Uterus (tissue), 4 donors: ENCODE data around the gene ARMH3. TPM values are rescaled to one million over a fixed set of nuclear protein-coding genes. Genes with fewer than 3 reads are reported as not detected.

ENCODE experiments used
- DNase-seq, 2 donors: peaks; one replicate each; pipeline ENCODE4 v3.0.0-alpha.2; 2019 to 2020
- H3K27ac ChIP-seq, 2 donors: fragments of 200-600 bp; sonication (generic); 1 replicate in 1 of 2; 2 replicates in 1 of 2; pipeline ENCODE4 v1.5.1; 2016 to 2018
- H3K27me3 ChIP-seq, 2 donors: fragments of 200-600 bp; sonication (generic); one replicate each; pipeline ENCODE4 v1.5.1; 2018 to 2019; ENCODE audit warnings: control low read depth in 1 of 2
- H3K36me3 ChIP-seq, 2 donors: fragments of 200-600 bp; sonication (generic); one replicate each; pipeline ENCODE4 v1.5.1; 2019; ENCODE audit warnings: control low read depth in 1 of 2
- H3K4me1 ChIP-seq, 2 donors: fragments of 200-600 bp; sonication (generic); one replicate each; pipeline ENCODE4 v1.5.1; 2018 to 2019; ENCODE audit warnings: control low read depth in 1 of 2
- H3K4me3 ChIP-seq, 2 donors: fragments of 200-600 bp; sonication (generic); 1 replicate in 1 of 2; 2 replicates in 1 of 2; pipeline ENCODE4 v1.5.1; 2018 to 2019; ENCODE audit warnings: mild to moderate bottlenecking in 1 of 2
- H3K9me3 ChIP-seq, 2 donors: fragments of 200-600 bp; sonication (generic); one replicate each; pipeline ENCODE4 v1.5.1; 2019; ENCODE audit warnings: control low read depth in 1 of 2
- POLR2A ChIP-seq, 2 donors: fragments of 450-650 bp; IDR thresholded peaks; one replicate each; pipeline ENCODE4 v1.6.1; 2016; ENCODE audit warnings: antibody characterized with exemption in 2 of 2, mild to moderate bottlenecking in 1 of 2, moderate library complexity in 1 of 2
- intact Hi-C: fragments of 100-400 bp; cut with DNase I; formaldehyde crosslinking; loops from one replicate; pipeline ENCODE4 v1.15.1; 2023; ENCODE audit warnings: low total_unique reads
- total RNA-seq, 4 donors: library from RNA; depleted of rRNA in 3 of 4; stranded (reverse); fragments of >200 nt in 3 of 4; gene quantifications; one replicate each; pipeline versions ENCODE4 v1.1.0 to v1.2.4, GENCODE V29; 2014 to 2023
- TF ChIP-seq, protein P1 (sequence below), 4 experiments: fragments of 200-600 bp in 2 of 4; fragments of 450-650 bp in 2 of 4; sonication (generic) in 2 of 4; IDR thresholded peaks; one replicate each; pipeline ENCODE4 v1.5.1; 2016 to 2019; ENCODE audit warnings: antibody characterized with exemption in 4 of 4, mild to moderate bottlenecking in 2 of 4, moderate library complexity in 1 of 4
- donor health status: DM: yes; HTN: yes; CAD: no.

ARMH3 gene
- total RNA-seq, 4 donors from 2014 or later: 10.6 to 29.8 (median 20.9) TPM

GRCh38 chr10:102068216-102068615, 12.2 kb upstream of the ARMH3 start:
- DNase-seq: peak in 1 of 2 donors; percentile 38
- intact Hi-C loops: no loop called here
- TF ChIP-seq, protein P1, sequence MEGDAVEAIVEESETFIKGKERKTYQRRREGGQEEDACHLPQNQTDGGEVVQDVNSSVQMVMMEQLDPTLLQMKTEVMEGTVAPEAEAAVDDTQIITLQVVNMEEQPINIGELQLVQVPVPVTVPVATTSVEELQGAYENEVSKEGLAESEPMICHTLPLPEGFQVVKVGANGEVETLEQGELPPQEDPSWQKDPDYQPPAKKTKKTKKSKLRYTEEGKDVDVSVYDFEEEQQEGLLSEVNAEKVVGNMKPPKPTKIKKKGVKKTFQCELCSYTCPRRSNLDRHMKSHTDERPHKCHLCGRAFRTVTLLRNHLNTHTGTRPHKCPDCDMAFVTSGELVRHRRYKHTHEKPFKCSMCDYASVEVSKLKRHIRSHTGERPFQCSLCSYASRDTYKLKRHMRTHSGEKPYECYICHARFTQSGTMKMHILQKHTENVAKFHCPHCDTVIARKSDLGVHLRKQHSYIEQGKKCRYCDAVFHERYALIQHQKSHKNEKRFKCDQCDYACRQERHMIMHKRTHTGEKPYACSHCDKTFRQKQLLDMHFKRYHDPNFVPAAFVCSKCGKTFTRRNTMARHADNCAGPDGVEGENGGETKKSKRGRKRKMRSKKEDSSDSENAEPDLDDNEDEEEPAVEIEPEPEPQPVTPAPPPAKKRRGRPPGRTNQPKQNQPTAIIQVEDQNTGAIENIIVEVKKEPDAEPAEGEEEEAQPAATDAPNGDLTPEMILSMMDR (IDR thresholded peaks at IDR 0.05): no peak
- TF ChIP-seq POLR2A (IDR thresholded peaks at IDR 0.05): no peak
- Histone ChIP-seq H3K4me3 (no peak overlapping the region), H3K27me3 (no peaks in the 10 kb centered on the region), H3K4me1 (peaks cover 0 to 17% of the 10 kb centered on the region in 2 donors), H3K9me3 (no peaks in the 10 kb centered on the region), H3K36me3 (no peaks in the 10 kb centered on the region), H3K27ac (no peak overlapping the region)

GRCh38 chr10:102067091-102067916, 11.3 kb upstream of the ARMH3 start:
- Histone ChIP-seq H3K27me3 (no peaks in the 10 kb centered on the region), H3K27ac (no peak overlapping the region), H3K36me3 (no peaks in the 10 kb centered on the region), H3K4me3 (no peak overlapping the region), H3K9me3 (no peaks in the 10 kb centered on the region), H3K4me1 (peaks cover 0 to 17% of the 10 kb centered on the region in 2 donors)
- no peak for TF ChIP-seq POLR2A (IDR thresholded peaks at IDR 0.05)
- TF ChIP-seq, protein P1 (IDR thresholded peaks at IDR 0.05): no peak
- no peak for DNase-seq
- intact Hi-C loops: no loop called here

DNA sequence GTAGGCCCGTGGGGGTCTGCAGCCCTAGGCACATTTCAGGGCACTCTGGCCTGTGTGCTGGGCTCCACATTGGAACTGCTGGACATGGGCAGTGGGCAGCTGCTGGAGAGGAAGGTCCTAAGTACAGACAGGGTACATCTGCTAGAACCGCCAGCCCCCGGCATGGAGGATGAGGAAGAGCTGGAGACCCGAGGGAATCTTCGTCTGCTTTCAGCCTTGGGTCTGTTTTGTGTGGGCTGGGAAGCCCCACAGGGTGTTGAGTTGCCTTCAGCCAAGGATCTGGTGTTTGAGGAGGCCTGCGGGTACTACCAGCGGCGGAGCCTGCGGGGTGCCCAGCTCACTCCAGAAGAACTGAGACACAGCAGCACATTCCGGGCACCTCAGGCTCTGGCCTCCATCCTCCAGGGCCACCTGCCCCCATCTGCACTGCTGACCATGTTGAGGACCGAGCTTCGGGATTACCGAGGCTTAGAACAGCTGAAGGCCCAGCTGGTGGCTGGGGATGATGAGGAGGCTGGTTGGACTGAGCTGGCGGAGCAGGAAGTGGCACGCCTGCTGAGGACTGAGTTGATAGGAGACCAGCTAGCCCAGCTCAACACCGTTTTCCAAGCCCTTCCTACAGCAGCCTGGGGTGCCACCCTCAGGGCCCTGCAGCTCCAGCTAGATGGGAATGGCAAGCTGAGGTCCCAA, 10.6 kb upstream of the ARMH3 start:
- H3K9me3 ChIP-seq: no peaks in the 10 kb centered on the region
- intact Hi-C loops: no loop called here
- peak overlapping the region; percentile 39 to 89 for H3K4me3 ChIP-seq
- H3K4me1 ChIP-seq: peaks cover 0 to 17% of the 10 kb centered on the region in 2 donors
- H3K27ac ChIP-seq: peak overlapping the region; percentile 73 to 94
- DNase-seq: peak in 1 of 2 donors; percentile 17
- no peaks in the 10 kb centered on the region for H3K27me3 ChIP-seq
- no peak for TF ChIP-seq POLR2A (IDR thresholded peaks at IDR 0.05)
- H3K36me3 ChIP-seq: no peaks in the 10 kb centered on the region

DNA sequence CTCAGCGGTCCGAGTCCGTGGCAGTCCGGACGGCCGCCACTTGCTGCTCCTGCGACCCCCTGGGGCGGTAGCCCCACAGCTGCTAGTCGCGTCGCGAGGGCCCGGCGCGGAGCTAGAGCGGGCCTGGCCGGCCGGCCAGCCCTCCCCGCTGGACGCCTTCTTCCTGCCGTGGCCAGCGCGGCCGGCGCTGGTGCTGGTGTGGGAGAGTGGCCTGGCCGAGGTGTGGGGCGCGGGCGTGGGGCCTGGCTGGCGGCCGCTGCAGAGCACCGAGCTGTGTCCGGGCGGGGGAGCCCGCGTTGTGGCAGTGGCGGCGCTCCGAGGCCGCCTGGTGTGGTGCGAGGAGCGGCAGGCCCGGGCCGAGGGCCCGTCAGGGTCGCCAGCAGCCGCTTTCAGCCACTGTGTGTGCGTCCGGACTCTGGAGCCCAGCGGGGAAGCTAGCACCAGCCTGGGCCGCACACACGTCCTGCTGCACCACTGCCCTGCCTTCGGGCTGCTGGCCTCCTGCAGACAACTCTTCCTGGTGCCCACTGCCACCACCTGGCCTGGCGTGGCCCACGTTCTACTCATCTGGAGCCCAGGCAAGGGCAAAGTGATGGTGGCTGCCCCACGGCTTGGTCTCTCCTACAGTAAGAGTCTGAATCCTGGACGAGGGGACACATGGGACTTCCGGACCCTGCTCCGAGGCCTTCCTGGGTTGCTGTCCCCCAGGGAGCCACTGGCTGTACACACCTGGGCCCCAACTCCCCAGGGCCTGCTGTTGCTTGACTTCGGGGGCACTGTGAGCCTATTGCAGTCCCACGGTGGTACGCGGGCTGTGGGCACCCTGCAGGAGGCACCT, 9.8 kb upstream of the ARMH3 start:
- H3K4me1 ChIP-seq: peaks cover 0 to 17% of the 10 kb centered on the region in 2 donors
- H3K4me3 ChIP-seq: peak overlapping the region; percentile 39 to 89
- H3K9me3 ChIP-seq: no peaks in the 10 kb centered on the region
- peak in 1 of 2 donors; percentile 48 for DNase-seq
- H3K27me3 ChIP-seq: no peaks in the 10 kb centered on the region
- peak overlapping the region; percentile 73 to 94 for H3K27ac ChIP-seq
- H3K36me3 ChIP-seq: no peaks in the 10 kb centered on the region
- peak in 1 of 2 donors; percentile 6 for TF ChIP-seq POLR2A (IDR thresholded peaks at IDR 0.05)
- TF ChIP-seq, protein P1 (IDR thresholded peaks at IDR 0.05): no peak
- intact Hi-C loops: no loop called here

GRCh38 chr10:102064868-102065560, 9.0 kb upstream of the ARMH3 start, which contains the start of gene HPS6:
HPS6 (plus strand) TSS chr10:102065349; CDS start chr10:102065475, 126 bp downstream.
- Histone ChIP-seq H3K27ac (peak within 1 kb of the TSS; percentile 73 to 94), H3K27me3 (no peaks in the 10 kb centered on the region), H3K9me3 (no peaks in the 10 kb centered on the region), H3K4me1 (peaks cover 0 to 17% of the 10 kb centered on the region in 2 donors), H3K36me3 (no peaks in the 10 kb centered on the region), H3K4me3 (peak within 1 kb of the TSS; percentile 39 to 89)
- intact Hi-C loops: no loop called here
- TF ChIP-seq, protein P1 (IDR thresholded peaks at IDR 0.05): peak in 3 of 4 experiments; percentile 13 to 47 (median 22)
- TF ChIP-seq POLR2A (IDR thresholded peaks at IDR 0.05): peak; percentile 47 to 81
- DNase-seq: peak; percentile 87 to 90
